Caco-2 (cell line): ENCODE results near the gene GPC5. TPM values are rescaled to one million over a fixed set of nuclear protein-coding genes. Genes with fewer than 3 reads are reported as not detected.

Experiments used
- BruUV-seq: library from RNA; stranded (reverse); fragments of 400-500 nt; replicated peaks from 2 replicates; lab custom pipeline; 2021; lab: Mats Ljungman, UMichigan
- CTCF ChIA-PET: fragments of 300-600 bp; sonication (Branson Sonifier 250); formaldehyde crosslinking; loops from one replicate; lab custom pipeline; 2022; ENCODE audit warnings: antibody characterized with exemption; lab: Charles Lee
- POLR2A ChIA-PET: fragments of 300-600 bp; sonication (Branson Sonifier 250); formaldehyde crosslinking; loops from one replicate; lab custom pipeline; 2022; ENCODE audit warnings: antibody characterized with exemption; lab: Charles Lee
- DNase-seq, 2 experiments: peaks; one replicate each; pipeline versions ENCODE4 v3.0.0 to v3.0.0-alpha.2; 2020 to 2022
- H3K27me3 ChIP-seq: replicated peaks from 2 replicates; pipeline ENCODE4 v1.6.0; 2011; ENCODE audit warnings: low read length; ENCODE audit not compliant: control insufficient read depth, insufficient read depth
- H3K36me3 ChIP-seq: 2 replicates; pipeline ENCODE4 v1.5.1; 2011; ENCODE audit warnings: low read length; ENCODE audit not compliant: control insufficient read depth, insufficient read depth
- H3K4me1 ChIP-seq: fragments of 250-450 bp; sonication (Bioruptor Pico); 2 replicates; pipeline ENCODE4 v1.5.1; 2020; ENCODE audit warnings: mild to moderate bottlenecking
- H3K4me3 ChIP-seq: 2 replicates; pipeline ENCODE4 v1.5.1; 2011; ENCODE audit warnings: low read depth, mild to moderate bottlenecking, control low read depth, low read length
- H3K9me3 ChIP-seq: fragments of 250-450 bp; sonication (Bioruptor Pico); 2 replicates; pipeline ENCODE4 v1.5.1; 2020; ENCODE audit warnings: mild to moderate bottlenecking, moderate library complexity
- H3K27ac Mint-ChIP-seq: one replicate; pipeline ENCODE4 v1.8.0; 2022; ENCODE audit warnings: mixed read lengths; ENCODE audit not compliant: unreplicated experiment
- H3K27me3 Mint-ChIP-seq: one replicate; pipeline ENCODE4 v1.8.0; 2022; ENCODE audit warnings: mixed read lengths; ENCODE audit not compliant: insufficient read depth, unreplicated experiment
- H3K36me3 Mint-ChIP-seq: one replicate; pipeline ENCODE4 v1.8.0; 2022; ENCODE audit warnings: mild to moderate bottlenecking, mixed read lengths; ENCODE audit not compliant: insufficient read depth, unreplicated experiment
- H3K4me1 Mint-ChIP-seq: one replicate; pipeline ENCODE4 v1.8.0; 2022; ENCODE audit warnings: low read depth, mixed read lengths; ENCODE audit not compliant: unreplicated experiment
- H3K4me3 Mint-ChIP-seq: one replicate; pipeline ENCODE4 v1.8.0; 2022; ENCODE audit warnings: mild to moderate bottlenecking, moderate library complexity, mixed read lengths; ENCODE audit not compliant: unreplicated experiment
- H3K9me3 Mint-ChIP-seq: one replicate; pipeline ENCODE4 v1.8.0; 2022; ENCODE audit warnings: mixed read lengths; ENCODE audit not compliant: unreplicated experiment
- intact Hi-C: fragments of 100-400 bp; cut with micrococcal nuclease; formaldehyde crosslinking; loops from one replicate; pipeline ENCODE4 v1.10.0; 2022; ENCODE audit not compliant: unreplicated experiment
- total RNA-seq: library from RNA; stranded (reverse); gene quantifications from 2 replicates; pipeline ENCODE4 v1.2.3, GENCODE V29; 2022
- TF ChIP-seq, protein P1 (sequence below), 2 experiments: fragments of 200-600 bp in 1 of 2; IDR thresholded peaks; 1 replicate in 1 of 2; 2 replicates in 1 of 2; pipeline versions ENCODE4 v1.5.1 to v1.8.0; 2011 to 2022; ENCODE audit warnings: antibody characterized with exemption in 1 of 2, control low read depth in 1 of 2, inconsistent platforms in 1 of 2, low read depth in 1 of 2, low read length in 1 of 2, mild to moderate bottlenecking in 1 of 2, moderate library complexity in 1 of 2; ENCODE audit not compliant: insufficient read depth in 1 of 2, severe bottlenecking in 1 of 2, unreplicated experiment in 1 of 2

The GPC5 gene
- total RNA-seq, 1 experiment from 2014 or later, result 4.1 TPM

- H3K27me3 ChIP-seq, result no peaks in the 10 kb centered on the region
- intact Hi-C loops, result no loop called here
- no peak overlapping the region for H3K27ac Mint-ChIP-seq
- ChIA-PET CTCF (no interaction called here), POLR2A (no interaction called here)
- no peaks in the 10 kb centered on the region for H3K9me3 Mint-ChIP-seq
- H3K4me1 ChIP-seq, result no peaks in the 10 kb centered on the region
- H3K4me1 Mint-ChIP-seq, result no peaks in the 10 kb centered on the region
- no peak overlapping the region for H3K4me3 ChIP-seq
- no peaks in the 10 kb centered on the region for H3K36me3 Mint-ChIP-seq
- no peaks in the 10 kb centered on the region for H3K9me3 ChIP-seq
- no TSS peak for BruUV-seq
- H3K27me3 Mint-ChIP-seq, result no peaks in the 10 kb centered on the region
- H3K36me3 ChIP-seq, result no peaks in the 10 kb centered on the region
- H3K4me3 Mint-ChIP-seq, result no peak overlapping the region
- no peak for DNase-seq
- TF ChIP-seq, protein P1, sequence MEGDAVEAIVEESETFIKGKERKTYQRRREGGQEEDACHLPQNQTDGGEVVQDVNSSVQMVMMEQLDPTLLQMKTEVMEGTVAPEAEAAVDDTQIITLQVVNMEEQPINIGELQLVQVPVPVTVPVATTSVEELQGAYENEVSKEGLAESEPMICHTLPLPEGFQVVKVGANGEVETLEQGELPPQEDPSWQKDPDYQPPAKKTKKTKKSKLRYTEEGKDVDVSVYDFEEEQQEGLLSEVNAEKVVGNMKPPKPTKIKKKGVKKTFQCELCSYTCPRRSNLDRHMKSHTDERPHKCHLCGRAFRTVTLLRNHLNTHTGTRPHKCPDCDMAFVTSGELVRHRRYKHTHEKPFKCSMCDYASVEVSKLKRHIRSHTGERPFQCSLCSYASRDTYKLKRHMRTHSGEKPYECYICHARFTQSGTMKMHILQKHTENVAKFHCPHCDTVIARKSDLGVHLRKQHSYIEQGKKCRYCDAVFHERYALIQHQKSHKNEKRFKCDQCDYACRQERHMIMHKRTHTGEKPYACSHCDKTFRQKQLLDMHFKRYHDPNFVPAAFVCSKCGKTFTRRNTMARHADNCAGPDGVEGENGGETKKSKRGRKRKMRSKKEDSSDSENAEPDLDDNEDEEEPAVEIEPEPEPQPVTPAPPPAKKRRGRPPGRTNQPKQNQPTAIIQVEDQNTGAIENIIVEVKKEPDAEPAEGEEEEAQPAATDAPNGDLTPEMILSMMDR (IDR thresholded peaks at IDR 0.05; ENCODE audit: insufficient read depth in 1 of 2, low read depth in 1 of 2, low read length in 1 of 2, severe bottlenecking in 1 of 2, unreplicated experiment in 1 of 2), result no peak
Observed at GRCh38 chr13:92612892-92613291, 1214.5 kb downstream of the GPC5 start.

DNA sequence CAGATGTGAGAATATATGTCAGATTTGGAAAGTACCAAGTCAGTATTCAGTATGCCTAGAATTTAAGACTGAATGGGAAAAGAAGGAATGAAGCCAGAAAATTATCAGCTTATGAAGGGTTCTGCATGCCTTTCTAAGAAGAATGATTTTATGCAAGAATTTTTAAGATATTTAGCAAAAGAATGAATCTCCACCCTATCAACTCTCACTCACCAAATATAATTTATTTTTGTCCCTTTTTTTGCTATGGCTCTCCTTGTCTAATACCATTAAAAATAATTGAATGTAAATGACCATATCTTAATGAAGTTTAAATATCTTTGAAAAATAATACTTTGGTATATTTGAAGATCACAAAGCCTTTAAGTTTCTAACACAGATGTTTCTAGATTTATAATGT is 1215.5 kb downstream of the GPC5 start:
- Mint-ChIP-seq H3K36me3 (no peaks in the 10 kb centered on the region), H3K4me3 (no peak overlapping the region)

DNA sequence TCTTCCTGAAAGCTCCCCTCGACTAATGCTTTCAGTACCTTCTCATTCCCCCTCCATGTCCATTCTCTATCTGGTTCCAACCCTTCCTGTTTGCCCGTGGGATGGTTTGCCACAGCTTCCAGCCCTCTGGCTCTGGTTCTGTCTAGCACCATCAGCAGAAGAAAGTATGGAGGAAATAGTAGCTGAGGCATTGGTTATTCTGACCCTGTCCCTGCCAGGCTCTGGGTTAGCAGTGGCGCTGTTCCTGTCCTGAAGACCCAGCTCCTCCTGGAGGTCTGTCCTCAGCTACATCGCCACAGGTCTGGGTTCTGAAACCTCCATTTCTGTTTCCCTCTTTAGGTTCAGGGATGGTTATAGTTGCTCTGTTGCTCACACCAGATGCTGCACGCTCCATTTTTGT is 1223.6 kb downstream of the GPC5 start:
- Mint-ChIP-seq H3K36me3 (no peaks in the 10 kb centered on the region), H3K27me3 (no peaks in the 10 kb centered on the region), H3K27ac (no peak overlapping the region), H3K9me3 (no peaks in the 10 kb centered on the region), H3K4me3 (no peak overlapping the region), H3K4me1 (no peaks in the 10 kb centered on the region)
- Histone ChIP-seq H3K4me3 (no peak overlapping the region), H3K9me3 (no peaks in the 10 kb centered on the region), H3K27me3 (no peaks in the 10 kb centered on the region), H3K4me1 (no peaks in the 10 kb centered on the region), H3K36me3 (no peaks in the 10 kb centered on the region)
- ChIA-PET CTCF (no interaction called here), POLR2A (interaction anchor here (0.7 kb wide), 1 partner anchor 190 kb away, joined by 5 read pairs; no protein-coding TSS in a partner anchor)
- intact Hi-C loops, result no loop called here
- no TSS peak for BruUV-seq
- no peak for DNase-seq
- TF ChIP-seq, protein P1 (IDR thresholded peaks at IDR 0.05; ENCODE audit: insufficient read depth in 1 of 2, low read depth in 1 of 2, low read length in 1 of 2, severe bottlenecking in 1 of 2, unreplicated experiment in 1 of 2), result no peak

More for the DNA sequence above, 1215.5 kb downstream of the GPC5 start:
- H3K9me3 Mint-ChIP-seq, result no peaks in the 10 kb centered on the region
- H3K4me1 Mint-ChIP-seq, result no peaks in the 10 kb centered on the region
- no peaks in the 10 kb centered on the region for H3K27me3 ChIP-seq
- BruUV-seq, result no TSS peak
- DNase-seq, result no peak
- POLR2A ChIA-PET, result no interaction called here
- H3K4me1 ChIP-seq, result no peaks in the 10 kb centered on the region
- H3K27me3 Mint-ChIP-seq, result no peaks in the 10 kb centered on the region
- TF ChIP-seq, protein P1 (IDR thresholded peaks at IDR 0.05; ENCODE audit: insufficient read depth in 1 of 2, low read depth in 1 of 2, low read length in 1 of 2, severe bottlenecking in 1 of 2, unreplicated experiment in 1 of 2), result no peak
- intact Hi-C loops, result no loop called here
- no peaks in the 10 kb centered on the region for H3K36me3 ChIP-seq
- CTCF ChIA-PET, result no interaction called here
- H3K4me3 ChIP-seq, result no peak overlapping the region
- no peaks in the 10 kb centered on the region for H3K9me3 ChIP-seq
- H3K27ac Mint-ChIP-seq, result no peak overlapping the region
